Measurements from ENCODE around the gene KCNK4.

Gene KCNK4

GRCh38 chr11:64269540-64270220 is 21.4 kb upstream of the KCNK4 start:
- DNase-seq, result peak; percentile 99

GRCh38 chr11:64275031-64275800 is 15.9 kb upstream of the KCNK4 start:
- DNase-seq, result no peak

GRCh38 chr11:64275841-64276240 is 15.3 kb upstream of the KCNK4 start:
- DNase-seq, result no peak

- no peak for DNase-seq
Observed at GRCh38 chr11:64276653-64277431, 14.3 kb upstream of the KCNK4 start.

- no peak for DNase-seq
Observed at GRCh38 chr11:64278576-64279190, 12.4 kb upstream of the KCNK4 start.

- DNase-seq, result no peak
Observed at GRCh38 chr11:64281957-64282770, 8.9 kb upstream of the KCNK4 start.

GRCh38 chr11:64283092-64283491 is 8.0 kb upstream of the KCNK4 start:
- DNase-seq, result no peak

- peak; percentile 79 to 87 for DNase-seq
Observed at GRCh38 chr11:64284048-64284961, 6.8 kb upstream of the KCNK4 start, which contains the start of gene BAD. BAD (minus strand) TSS chr11:64284665; CDS start chr11:64284368, 297 bp downstream.

- peak; percentile 48 to 74 for DNase-seq
Observed at GRCh38 chr11:64284962-64285884, 5.9 kb upstream of the KCNK4 start, which contains the start of gene GPR137. GPR137 (plus strand) TSS chr11:64285848; CDS start chr11:64286525, 677 bp downstream.

GRCh38 chr11:64285885-64286800 is 5.0 kb upstream of the KCNK4 start:
- peak in 1 of 2 experiments; percentile 54 for DNase-seq

- DNase-seq, result no peak
Observed at GRCh38 chr11:64286801-64287159, 4.3 kb upstream of the KCNK4 start.

GRCh38 chr11:64287676-64288352 is 3.3 kb upstream of the KCNK4 start:
- DNase-seq, result no peak

GRCh38 chr11:64288353-64288750 is 2.8 kb upstream of the KCNK4 start:
- DNase-seq, result no peak

- DNase-seq, result no peak
Observed at GRCh38 chr11:64289002-64289564, 2.0 kb upstream of the KCNK4 start.

GRCh38 chr11:64290352-64291261 is 495 bp upstream of the KCNK4 start:
- DNase-seq, result no peak

GRCh38 chr11:64291752-64292459 is 804 bp downstream of the KCNK4 start:
- no peak for DNase-seq
